Adrenal gland (tissue), 12 donors: ENCODE results near the gene MAGI1. TPM values are rescaled to one million over a fixed set of nuclear protein-coding genes. Genes with fewer than 3 reads are reported as not detected.

ENCODE experiments used
- DNase-seq, 7 donors: peaks; one replicate each; pipeline ENCODE4 v3.0.0-alpha.2; 2019 to 2020
- H3K27ac ChIP-seq, 5 donors: fragments of 200-600 bp; sonication (generic) in 4 of 5; 1 replicate in 3 of 5; 2 replicates in 2 of 5; pipeline versions ENCODE4 v1.5.1 to v1.8.0; 2016 to 2020; ENCODE audit warnings: mild to moderate bottlenecking in 1 of 5
- H3K27me3 ChIP-seq: fragments of 200-600 bp; 2 replicates; pipeline ENCODE4 v1.8.0; 2021
- H3K36me3 ChIP-seq, 2 donors: fragments of 200-600 bp; replicated peaks in 1 of 2; 1 replicate in 1 of 2; 2 replicates in 1 of 2; pipeline versions ENCODE4 v1.5.1 to v1.8.0; 2018 to 2022
- H3K4me1 ChIP-seq, 2 donors: fragments of 200-600 bp; replicated peaks in 1 of 2; 1 replicate in 1 of 2; 2 replicates in 1 of 2; pipeline versions ENCODE4 v1.5.1 to v1.8.0; 2018 to 2021
- H3K4me3 ChIP-seq, 4 donors: fragments of 200-600 bp; sonication (generic) in 3 of 4; one replicate each; pipeline ENCODE4 v1.5.1; 2016 to 2018
- H3K9me3 ChIP-seq, 3 donors: fragments of 200-600 bp; sonication (generic) in 1 of 3; replicated peaks in 1 of 3; 1 replicate in 2 of 3; 2 replicates in 1 of 3; pipeline versions ENCODE4 v1.5.1 to v1.8.0; 2016 to 2021
- CTCF ChIP-seq, 6 experiments: fragments of 450-650 bp in 4 of 6; fragments of 200-600 bp in 2 of 6; sonication (generic) in 1 of 6; IDR thresholded peaks; 1 replicate in 5 of 6; 2 replicates in 1 of 6; pipeline versions ENCODE4 v1.5.1 to v1.8.0; 2016 to 2021; ENCODE audit warnings: antibody characterized with exemption in 6 of 6, mild to moderate bottlenecking in 2 of 6, moderate library complexity in 1 of 6
- POLR2A ChIP-seq, 2 donors: fragments of 450-650 bp; IDR thresholded peaks; one replicate each; pipeline ENCODE4 v1.6.1; 2017; ENCODE audit warnings: antibody characterized with exemption in 2 of 2, mild to moderate bottlenecking in 2 of 2, moderate library complexity in 1 of 2
- WGBS, 4 donors: extraction: QIAGEN DNeasy Blood & Tissue Kit in 2 of 4; methylation state at CpG; one replicate each; pipeline versions ENCODE4 v1.1.5 to v1.1.7; 2013 to 2017; 5-methylcytosine and 5-hydroxymethylcytosine counted together
- intact Hi-C, 2 donors: fragments of 100-400 bp; cut with DNase I; formaldehyde crosslinking; loops; one replicate each; pipeline versions ENCODE4 v1.14.1 to v1.15.0; 2022 to 2023
- polyA plus RNA-seq, 3 donors: library from polyadenylated mRNA; stranded (reverse); fragments of 200-250 nt in 2 of 3; fragments of 350-450 nt in 1 of 3; fragmentation: Illumina TruSeq in 1 of 3; extraction: RNeasy Lipid Tissue Mini Kit (QIAGEN cat#74804) in 1 of 3; gene quantifications; one replicate each; pipeline ENCODE4 v1.2.3, GENCODE V29; 2013 to 2014
- total RNA-seq, 9 donors: library from RNA; depleted of rRNA in 4 of 9; stranded (reverse); fragments of >200 nt in 4 of 9; fragments of 120-200 nt in 1 of 9; fragmentation: NEBNext Ultra II Directional in 1 of 9; extraction: Animal tissue kit (Norgen Biotek cat#: 25700) in 1 of 9; gene quantifications; one replicate each; pipeline versions ENCODE4 v1.1.0 to v1.2.4, GENCODE V29; 2013 to 2023
- donor health status: healthy with polysubstance abuse.
- donor health status: Bipolar disorder and iron deficiency.
- donor health status: DM: yes; HTN: yes; CAD: no.
- donor health status: DM: no; HTN: no; CAD: no.
- donor health status: DM: no; HTN: no; CAD: no.
- donor health status: DM: yes; HTN: yes; CAD: no.

The MAGI1 gene
- total and polyA plus RNA-seq, 12 donors: 4.8 to 31.6 (median 18.5) TPM

- H3K36me3 ChIP-seq: no peaks in the 10 kb centered on the region
- DNase-seq: no peak
- no peak overlapping the region for H3K4me3 ChIP-seq
- H3K9me3 ChIP-seq: no peaks in the 10 kb centered on the region
- H3K27ac ChIP-seq: no peak overlapping the region
- intact Hi-C loops: no loop called here
- H3K4me1 ChIP-seq: peaks cover 5 to 7% of the 10 kb centered on the region in 2 donors
- H3K27me3 ChIP-seq: no peaks in the 10 kb centered on the region
- 79 to 82% (median 80%) methylated on average over 6 of the region's 6 CpGs for WGBS, 4 donors
- TF ChIP-seq CTCF (IDR thresholded peaks at IDR 0.05): no peak
Observed at GRCh38 chr3:65557899-65558564, 480.7 kb downstream of the MAGI1 start.

GRCh38 chr3:65556934-65557577, 481.7 kb downstream of the MAGI1 start:
- 83 to 86% (median 85%) methylated on average over 5 of the region's 5 CpGs for WGBS, 4 donors

GRCh38 chr3:65552434-65552833, 486.3 kb downstream of the MAGI1 start:
- Histone ChIP-seq H3K27ac (no peak overlapping the region), H3K4me1 (peaks cover 0 to 14% of the 10 kb centered on the region in 2 donors), H3K36me3 (no peaks in the 10 kb centered on the region), H3K4me3 (no peak overlapping the region), H3K9me3 (no peaks in the 10 kb centered on the region), H3K27me3 (no peaks in the 10 kb centered on the region)
- intact Hi-C loops: no loop called here
- TF ChIP-seq CTCF (IDR thresholded peaks at IDR 0.05) (no peak), POLR2A (IDR thresholded peaks at IDR 0.05) (no peak)
- DNase-seq: no peak
- 86 to 100% (median 94%) methylated on average over 1 of the region's 1 CpG for WGBS, 4 donors

More at GRCh38 chr3:65556934-65557577, 481.7 kb downstream of the MAGI1 start:
- H3K27ac ChIP-seq: no peak overlapping the region
- no peaks in the 10 kb centered on the region for H3K9me3 ChIP-seq
- DNase-seq: no peak
- no peak overlapping the region for H3K4me3 ChIP-seq
- H3K4me1 ChIP-seq: peaks cover 0 to 5% of the 10 kb centered on the region in 2 donors
- intact Hi-C loops: no loop called here
- TF ChIP-seq POLR2A (IDR thresholded peaks at IDR 0.05) (no peak), CTCF (IDR thresholded peaks at IDR 0.05) (no peak)
- no peaks in the 10 kb centered on the region for H3K36me3 ChIP-seq
- H3K27me3 ChIP-seq: no peaks in the 10 kb centered on the region

- H3K4me3 ChIP-seq: no peak overlapping the region
- WGBS, 4 donors: 76 to 87% (median 82%) methylated on average over 1 of the region's 1 CpG
- no peaks in the 10 kb centered on the region for H3K27me3 ChIP-seq
- intact Hi-C loops: no loop called here
- peaks cover 0 to 14% of the 10 kb centered on the region in 2 donors for H3K4me1 ChIP-seq
- H3K27ac ChIP-seq: no peak overlapping the region
- no peaks in the 10 kb centered on the region for H3K9me3 ChIP-seq
- TF ChIP-seq POLR2A (IDR thresholded peaks at IDR 0.05) (no peak), CTCF (IDR thresholded peaks at IDR 0.05) (no peak)
- no peak for DNase-seq
- no peaks in the 10 kb centered on the region for H3K36me3 ChIP-seq
Observed at GRCh38 chr3:65551945-65552344, 486.8 kb downstream of the MAGI1 start.
